GM12801 (cell line): ENCODE results near the gene TBC1D24.

Experiments
- CTCF ChIP-seq: IDR thresholded peaks from one replicate; pipeline ENCODE4 v1.5.1; 2011; ENCODE audit warnings: control low read depth; ENCODE audit not compliant: insufficient read length; ENCODE audit errors: extremely low read depth

TBC1D24 gene

GRCh38 chr16:2468725-2469398, 6.1 kb upstream of the TBC1D24 start:
- TF ChIP-seq CTCF, result no peak

DNA sequence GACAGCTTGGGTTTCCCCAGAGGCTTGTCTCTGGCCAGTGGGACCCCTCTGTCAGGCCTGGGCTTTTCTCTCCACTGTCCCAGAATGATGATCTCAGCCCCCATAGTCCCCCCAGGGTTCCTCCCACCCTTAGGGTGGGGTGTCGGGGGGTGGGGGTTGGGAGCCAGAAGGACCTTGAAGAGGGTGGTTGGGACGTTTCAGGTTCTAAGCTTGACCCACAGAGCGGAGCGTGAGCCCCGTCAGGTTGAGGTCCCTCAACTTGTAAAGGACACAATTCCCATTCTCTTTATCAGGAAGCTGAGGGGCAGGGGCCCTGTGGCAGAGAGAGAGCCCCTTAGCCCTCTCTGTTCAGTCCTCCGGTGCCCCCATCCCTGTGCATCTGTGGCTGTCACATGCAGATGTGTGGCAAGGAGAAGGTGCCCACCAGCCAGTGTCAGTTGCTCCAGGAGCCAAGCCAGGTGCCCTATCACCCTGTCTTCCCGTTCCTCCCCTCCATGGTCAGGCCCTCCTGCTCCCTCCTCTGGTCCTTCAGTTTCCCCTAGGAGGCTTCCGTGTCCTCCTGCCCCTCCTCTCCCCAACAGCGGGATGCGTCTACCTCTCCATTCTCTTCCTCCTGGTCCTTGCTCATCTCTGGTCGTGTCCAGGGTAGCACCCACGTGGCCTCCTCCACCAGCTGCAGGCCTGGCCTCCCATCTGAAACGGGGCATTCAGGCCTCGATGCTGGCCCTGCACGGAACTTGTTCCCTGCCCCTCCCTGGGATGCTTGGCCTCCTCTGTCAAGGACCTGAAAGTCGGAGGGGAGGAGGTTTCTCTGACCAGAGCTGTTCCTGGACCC, 5.3 kb upstream of the TBC1D24 start:
- TF ChIP-seq CTCF, result no peak

DNA sequence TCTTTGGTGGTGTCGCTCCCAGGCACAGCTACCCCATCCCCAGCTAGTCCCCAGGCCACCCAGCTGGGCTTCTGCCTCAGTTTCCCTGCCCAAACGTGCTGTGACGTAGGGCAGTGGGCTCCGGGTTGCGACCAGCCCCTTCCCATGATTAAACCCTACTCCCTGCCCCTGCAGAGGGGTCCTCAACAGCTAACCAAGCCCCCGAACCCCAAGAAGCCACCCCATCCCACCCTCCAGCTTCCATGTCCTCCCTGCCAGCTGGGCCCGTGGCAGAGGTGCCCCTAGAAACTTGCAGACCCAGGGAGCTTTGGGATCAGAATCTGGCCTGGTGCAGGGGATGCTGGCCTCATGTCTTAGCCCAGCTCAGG, 4.7 kb upstream of the TBC1D24 start:
- no peak for TF ChIP-seq CTCF

DNA sequence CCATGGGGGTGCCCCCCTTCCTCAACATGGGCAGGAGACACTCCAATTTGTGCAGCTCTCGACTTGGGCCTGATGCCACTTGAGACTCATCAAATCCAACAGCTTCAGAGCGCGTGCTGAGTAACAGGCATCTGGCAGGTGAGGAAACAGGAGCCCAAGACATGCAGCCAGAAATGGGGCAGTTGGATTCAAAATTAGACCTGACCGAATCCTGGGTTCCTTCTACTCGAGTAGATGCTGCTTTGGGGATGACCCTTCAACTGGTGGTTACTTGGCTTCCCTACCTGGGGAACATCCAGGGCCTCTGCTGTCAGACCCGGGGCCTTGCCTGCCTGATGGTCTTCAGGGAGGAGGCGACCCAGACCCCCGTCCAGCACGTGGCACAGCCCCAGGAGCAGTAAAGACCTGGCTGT, 4.3 kb upstream of the TBC1D24 start:
- no peak for TF ChIP-seq CTCF

DNA sequence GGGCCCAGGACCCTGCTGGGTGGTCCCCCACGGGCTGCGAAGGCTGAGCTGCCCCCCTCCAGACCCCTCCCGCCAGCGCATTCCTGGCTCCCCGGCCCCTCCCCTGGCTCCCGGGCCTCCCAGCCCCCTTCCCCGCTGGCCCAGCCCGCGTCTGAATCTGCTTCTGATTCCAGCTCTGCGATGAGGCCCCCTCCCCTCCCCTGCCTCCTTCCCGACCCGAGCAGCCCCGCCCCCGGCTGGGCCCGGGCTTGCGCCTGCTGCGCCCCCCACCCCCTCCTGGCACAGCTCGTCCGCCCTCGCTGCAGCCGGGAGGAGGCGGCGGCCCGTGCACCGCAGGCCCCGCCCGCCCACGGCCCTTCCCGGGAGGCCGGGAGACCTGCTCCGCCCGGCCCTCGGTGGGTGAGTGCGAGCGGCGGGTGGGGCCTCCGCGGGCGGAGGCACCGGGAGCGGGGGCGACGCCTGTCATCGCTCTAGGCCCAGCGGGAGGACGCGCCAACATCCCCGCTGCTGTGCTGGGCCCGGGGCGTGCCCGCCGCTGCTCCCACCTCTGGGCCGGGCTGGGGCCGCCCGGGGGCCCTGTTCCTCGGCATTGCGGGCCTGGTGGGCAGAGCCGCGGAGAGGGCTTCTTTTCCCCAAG, 3.8 kb upstream of the TBC1D24 start, which contains the start of gene NTN3:
TSS of gene NTN3 (plus strand) at position 282 of the 637 bp plus-strand sequence. CDS start 405 bp downstream, outside the sequence.
- TF ChIP-seq CTCF, result no peak

DNA sequence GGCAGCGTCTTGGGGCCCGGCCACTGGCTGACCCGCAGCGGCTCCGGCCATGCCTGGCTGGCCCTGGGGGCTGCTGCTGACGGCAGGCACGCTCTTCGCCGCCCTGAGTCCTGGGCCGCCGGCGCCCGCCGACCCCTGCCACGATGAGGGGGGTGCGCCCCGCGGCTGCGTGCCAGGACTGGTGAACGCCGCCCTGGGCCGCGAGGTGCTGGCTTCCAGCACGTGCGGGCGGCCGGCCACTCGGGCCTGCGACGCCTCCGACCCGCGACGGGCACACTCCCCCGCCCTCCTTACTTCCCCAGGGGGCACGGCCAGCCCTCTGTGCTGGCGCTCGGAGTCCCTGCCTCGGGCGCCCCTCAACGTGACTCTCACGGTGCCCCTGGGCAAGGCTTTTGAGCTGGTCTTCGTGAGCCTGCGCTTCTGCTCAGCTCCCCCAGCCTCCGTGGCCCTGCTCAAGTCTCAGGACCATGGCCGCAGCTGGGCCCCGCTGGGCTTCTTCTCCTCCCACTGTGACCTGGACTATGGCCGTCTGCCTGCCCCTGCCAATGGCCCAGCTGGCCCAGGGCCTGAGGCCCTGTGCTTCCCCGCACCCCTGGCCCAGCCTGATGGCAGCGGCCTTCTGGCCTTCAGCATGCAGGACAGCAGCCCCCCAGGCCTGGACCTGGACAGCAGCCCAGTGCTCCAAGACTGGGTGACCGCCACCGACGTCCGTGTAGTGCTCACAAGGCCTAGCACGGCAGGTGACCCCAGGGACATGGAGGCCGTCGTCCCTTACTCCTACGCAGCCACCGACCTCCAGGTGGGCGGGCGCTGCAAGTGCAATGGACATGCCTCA, 3.1 kb upstream of the TBC1D24 start:
- TF ChIP-seq CTCF, result no peak
